Mucosa of rectum (tissue), 2 donors: ENCODE data around the gene GNB1.

Experiments
- H3K27ac ChIP-seq, 2 donors: one replicate each; pipeline ENCODE4 v1.7.0; 2013; ENCODE audit warnings: inconsistent platforms in 2 of 2, low read depth in 2 of 2, low read length in 2 of 2
- H3K27me3 ChIP-seq, 2 donors: one replicate each; pipeline ENCODE4 v1.7.0; 2013; ENCODE audit warnings: low read length in 2 of 2; ENCODE audit not compliant: control insufficient read depth in 2 of 2, insufficient read depth in 2 of 2
- H3K36me3 ChIP-seq, 2 donors: one replicate each; pipeline ENCODE4 v1.7.0; 2013; ENCODE audit warnings: low read length in 2 of 2; ENCODE audit not compliant: control insufficient read depth in 2 of 2, insufficient read depth in 2 of 2
- H3K4me1 ChIP-seq, 2 donors: one replicate each; pipeline ENCODE4 v1.7.0; 2013; ENCODE audit warnings: low read length in 2 of 2, mild to moderate bottlenecking in 1 of 2; ENCODE audit not compliant: control insufficient read depth in 2 of 2, insufficient read depth in 2 of 2
- H3K4me3 ChIP-seq, 2 donors: one replicate each; pipeline ENCODE4 v1.7.0; 2013; ENCODE audit warnings: low read length in 2 of 2
- H3K9ac ChIP-seq, 2 donors: one replicate each; pipeline ENCODE4 v1.7.0; 2013; ENCODE audit warnings: low read length in 2 of 2, low read depth in 1 of 2, mild to moderate bottlenecking in 1 of 2
- H3K9me3 ChIP-seq, 2 donors: one replicate each; pipeline ENCODE4 v1.7.0; 2013; ENCODE audit warnings: low read length in 2 of 2; ENCODE audit not compliant: control insufficient read depth in 2 of 2
- donor health status: healthy.
- donor health status: Normal muscosa, but diverticular disease.

GNB1 gene

GRCh38 chr1:1895456-1896336, 4.8 kb upstream of the GNB1 start:
- no peaks in the 10 kb centered on the region for H3K36me3 ChIP-seq
- H3K9ac ChIP-seq, result peak overlapping the region in 1 of 2 donors; percentile 62
- H3K27ac ChIP-seq, result peak overlapping the region; percentile 92
- peak overlapping the region in 1 of 2 donors; percentile 52 for H3K4me3 ChIP-seq
- peaks cover 0 to 2% of the 10 kb centered on the region in 2 donors for H3K27me3 ChIP-seq
- peaks cover 46 to 53% of the 10 kb centered on the region in 2 donors for H3K4me1 ChIP-seq
- H3K9me3 ChIP-seq, result no peaks in the 10 kb centered on the region

- H3K4me1 ChIP-seq, result peaks cover 46 to 53% of the 10 kb centered on the region in 2 donors
- peaks cover 0 to 2% of the 10 kb centered on the region in 2 donors for H3K27me3 ChIP-seq
- peak overlapping the region in 1 of 2 donors; percentile 62 for H3K9ac ChIP-seq
- peak overlapping the region; percentile 92 for H3K27ac ChIP-seq
- H3K4me3 ChIP-seq, result peak overlapping the region; percentile 37 to 52
- no peaks in the 10 kb centered on the region for H3K9me3 ChIP-seq
- H3K36me3 ChIP-seq, result no peaks in the 10 kb centered on the region
These were observed 4.2 kb upstream of the GNB1 start for GRCh38 chr1:1895060-1895418.

GRCh38 chr1:1894354-1895059, 3.6 kb upstream of the GNB1 start:
- no peaks in the 10 kb centered on the region for H3K36me3 ChIP-seq
- peak overlapping the region; percentile 32 to 62 for H3K9ac ChIP-seq
- H3K4me3 ChIP-seq, result peak overlapping the region; percentile 37 to 52
- peaks cover 46 to 53% of the 10 kb centered on the region in 2 donors for H3K4me1 ChIP-seq
- peaks cover 0 to 2% of the 10 kb centered on the region in 2 donors for H3K27me3 ChIP-seq
- no peaks in the 10 kb centered on the region for H3K9me3 ChIP-seq
- H3K27ac ChIP-seq, result peak overlapping the region; percentile 92

- Histone ChIP-seq H3K9me3 (no peaks in the 10 kb centered on the region), H3K27ac (peak overlapping the region; percentile 92), H3K9ac (peak overlapping the region; percentile 41 to 62), H3K36me3 (no peaks in the 10 kb centered on the region), H3K27me3 (peaks cover 0 to 2% of the 10 kb centered on the region in 2 donors), H3K4me3 (peak overlapping the region in 1 of 2 donors; percentile 52), H3K4me1 (peaks cover 47 to 54% of the 10 kb centered on the region in 2 donors)
These were observed 3.1 kb upstream of the GNB1 start for GRCh38 chr1:1893997-1894353.

GRCh38 chr1:1893291-1893985, 2.6 kb upstream of the GNB1 start:
- H3K27ac ChIP-seq, result peak overlapping the region; percentile 92
- H3K4me3 ChIP-seq, result peak overlapping the region in 1 of 2 donors; percentile 52
- no peaks in the 10 kb centered on the region for H3K36me3 ChIP-seq
- H3K4me1 ChIP-seq, result peaks cover 51 to 58% of the 10 kb centered on the region in 2 donors
- peak overlapping the region; percentile 41 to 62 for H3K9ac ChIP-seq
- H3K9me3 ChIP-seq, result no peaks in the 10 kb centered on the region
- peaks cover 0 to 2% of the 10 kb centered on the region in 2 donors for H3K27me3 ChIP-seq

- Histone ChIP-seq H3K4me3 (peak overlapping the region; percentile 79 to 85), H3K36me3 (no peaks in the 10 kb centered on the region), H3K9ac (peak overlapping the region; percentile 73 to 94), H3K9me3 (no peaks in the 10 kb centered on the region), H3K27ac (peak overlapping the region in 1 of 2 donors; percentile 94), H3K4me1 (peaks cover 54 to 60% of the 10 kb centered on the region in 2 donors), H3K27me3 (peaks cover 0 to 2% of the 10 kb centered on the region in 2 donors)
These were observed 1.9 kb upstream of the GNB1 start for GRCh38 chr1:1892763-1893120.

GRCh38 chr1:1892079-1892762, 1.3 kb upstream of the GNB1 start:
- Histone ChIP-seq H3K27ac (peak overlapping the region; percentile 88 to 94), H3K9me3 (no peaks in the 10 kb centered on the region), H3K27me3 (peaks cover 0 to 2% of the 10 kb centered on the region in 2 donors), H3K4me1 (peaks cover 55% of the 10 kb centered on the region in 2 donors), H3K36me3 (no peaks in the 10 kb centered on the region), H3K9ac (peak overlapping the region; percentile 73 to 94), H3K4me3 (peak overlapping the region; percentile 79 to 85)

GRCh38 chr1:1891349-1892078, 627 bp upstream of the GNB1 start:
- H3K27me3 ChIP-seq, result peaks cover 0 to 2% of the 10 kb centered on the region in 2 donors

More at GRCh38 chr1:1891349-1892078, 627 bp upstream of the GNB1 start:
- H3K36me3 ChIP-seq, result no peaks in the 10 kb centered on the region
- no peaks in the 10 kb centered on the region for H3K9me3 ChIP-seq
- H3K27ac ChIP-seq, result peak overlapping the region; percentile 88 to 94
- H3K9ac ChIP-seq, result peak overlapping the region; percentile 73 to 94
- peaks cover 55% of the 10 kb centered on the region in 2 donors for H3K4me1 ChIP-seq
- H3K4me3 ChIP-seq, result peak overlapping the region; percentile 79 to 85
